Fibroblast of skin of right quadriceps (primary cell): ENCODE data around the gene CD37.
"Not testable (repeated sequence)": the region's sequence is repeated elsewhere in the genome, so short reads cannot be mapped to it uniquely, and the experiment has no call there.

Experiments used
- DNase-seq: peaks from one replicate; pipeline ENCODE4 v3.0.0-alpha.2; 2013

The CD37 gene

GRCh38 chr19:49348305-49349189, 13.3 kb downstream of the CD37 start:
- DNase-seq: no peak

DNA sequence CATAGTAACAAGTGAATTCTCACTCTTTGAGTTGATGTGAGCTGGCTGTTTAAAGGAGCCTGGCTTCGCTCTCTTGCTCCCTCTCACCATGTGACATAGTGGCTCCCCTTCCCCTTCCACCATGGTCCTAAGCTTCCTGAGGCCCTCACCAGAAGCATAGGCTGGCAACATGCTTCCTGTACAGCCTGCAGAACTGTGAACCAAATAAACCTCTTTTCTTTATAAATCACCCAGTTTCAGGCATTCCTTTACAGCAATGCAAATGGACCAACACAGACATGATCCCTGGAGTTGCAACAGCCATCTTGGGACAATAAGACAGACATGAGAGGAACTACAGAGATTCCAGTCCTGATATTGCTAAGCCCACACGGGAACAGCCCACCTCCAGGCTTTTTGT, 14.4 kb downstream of the CD37 start:
- no peak for DNase-seq

DNA sequence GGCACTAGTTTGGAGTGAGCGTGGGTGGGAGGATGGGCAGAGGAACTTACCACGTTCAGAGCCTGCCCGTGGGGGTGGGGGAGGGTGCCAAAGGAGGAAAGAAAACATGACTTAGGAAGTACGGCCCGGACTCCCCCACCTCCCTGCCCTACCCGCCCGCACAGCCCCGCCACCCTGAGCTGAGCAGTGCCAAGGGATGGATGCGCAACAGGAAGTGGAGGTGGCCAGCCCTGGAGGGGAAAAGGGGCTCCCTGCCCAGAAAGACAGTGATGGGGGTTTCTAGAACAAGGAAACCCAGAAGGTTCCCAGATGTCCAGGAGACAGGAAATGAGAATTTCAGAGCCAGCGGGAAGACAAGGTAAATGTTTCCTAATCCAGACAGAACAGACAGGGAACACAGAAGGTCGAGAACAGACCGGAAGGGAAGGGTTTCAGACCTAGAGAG, 20.7 kb downstream of the CD37 start:
- DNase-seq: peak; percentile 39

- DNase-seq: no peak
These were observed 21.2 kb downstream of the CD37 start for GRCh38 chr19:49356382-49356781.

DNA sequence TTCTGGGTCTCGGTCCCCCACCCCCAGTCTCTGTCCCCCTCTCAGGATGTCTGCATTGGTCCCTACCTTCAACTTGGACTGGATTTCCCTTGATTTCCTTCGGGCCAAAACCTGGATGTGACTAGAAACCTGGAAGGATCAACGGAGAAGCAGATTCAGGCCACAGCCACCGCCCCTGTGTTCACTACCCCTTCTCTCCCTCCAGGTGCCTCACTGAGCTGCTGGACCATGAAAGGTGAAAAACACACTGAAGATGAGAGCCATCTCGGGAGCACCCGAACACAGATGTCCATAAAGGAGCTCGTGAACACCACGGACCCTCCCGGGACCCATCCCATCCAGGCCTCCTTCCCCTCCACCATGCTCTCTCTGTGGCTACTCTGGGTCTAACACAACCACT, 22.0 kb downstream of the CD37 start:
- no peak for DNase-seq

DNA sequence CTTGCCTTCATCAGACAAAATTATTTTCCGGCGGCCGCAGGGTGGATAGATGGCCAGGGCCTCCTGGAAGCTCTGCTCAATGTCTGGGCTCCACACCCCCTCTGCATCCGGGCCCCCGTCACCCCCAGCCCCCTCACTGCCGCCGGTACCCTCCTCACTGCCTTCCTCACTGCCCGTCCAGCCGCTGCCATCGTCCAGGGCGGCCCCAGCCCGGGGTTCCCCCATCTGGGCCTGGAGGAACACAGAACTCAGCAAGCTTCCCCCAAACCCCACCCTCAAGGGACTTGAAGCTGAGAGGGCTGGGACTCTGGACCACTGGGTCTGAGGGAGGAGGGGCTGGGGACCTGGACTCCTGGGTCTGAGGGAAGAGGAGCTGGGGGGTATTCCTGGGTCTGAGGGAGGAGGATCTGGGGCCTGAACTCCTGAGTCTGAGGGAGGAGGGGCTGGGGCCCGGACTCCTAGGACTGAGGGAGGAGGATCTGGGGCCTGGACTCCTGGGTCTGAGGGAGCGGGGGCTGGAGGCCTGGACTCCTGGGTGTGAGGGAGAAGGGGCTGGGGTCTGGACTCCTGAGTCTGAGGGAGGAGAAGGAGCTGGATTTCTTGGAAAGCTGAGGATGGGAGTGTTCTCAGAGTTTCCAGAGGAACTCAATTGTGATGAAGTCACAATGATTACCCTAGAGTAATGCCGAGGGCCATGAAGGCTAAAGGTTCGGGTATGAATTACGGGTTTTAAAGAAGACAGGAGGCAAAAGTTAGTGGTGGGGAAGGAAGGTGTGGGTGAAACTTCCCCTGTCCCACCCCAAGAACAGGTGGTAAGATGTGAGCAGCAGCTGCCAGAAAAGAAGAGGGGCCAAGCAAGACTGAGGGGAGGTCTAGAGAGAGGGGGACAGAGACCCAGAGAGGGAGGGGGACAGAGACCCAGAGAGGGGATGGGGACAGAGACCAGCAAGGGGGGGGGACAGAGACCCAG, 24.9 kb downstream of the CD37 start:
- no peak for DNase-seq

- peak; percentile 94 for DNase-seq
These were observed 26.3 kb downstream of the CD37 start for GRCh38 chr19:49361438-49362047.

DNA sequence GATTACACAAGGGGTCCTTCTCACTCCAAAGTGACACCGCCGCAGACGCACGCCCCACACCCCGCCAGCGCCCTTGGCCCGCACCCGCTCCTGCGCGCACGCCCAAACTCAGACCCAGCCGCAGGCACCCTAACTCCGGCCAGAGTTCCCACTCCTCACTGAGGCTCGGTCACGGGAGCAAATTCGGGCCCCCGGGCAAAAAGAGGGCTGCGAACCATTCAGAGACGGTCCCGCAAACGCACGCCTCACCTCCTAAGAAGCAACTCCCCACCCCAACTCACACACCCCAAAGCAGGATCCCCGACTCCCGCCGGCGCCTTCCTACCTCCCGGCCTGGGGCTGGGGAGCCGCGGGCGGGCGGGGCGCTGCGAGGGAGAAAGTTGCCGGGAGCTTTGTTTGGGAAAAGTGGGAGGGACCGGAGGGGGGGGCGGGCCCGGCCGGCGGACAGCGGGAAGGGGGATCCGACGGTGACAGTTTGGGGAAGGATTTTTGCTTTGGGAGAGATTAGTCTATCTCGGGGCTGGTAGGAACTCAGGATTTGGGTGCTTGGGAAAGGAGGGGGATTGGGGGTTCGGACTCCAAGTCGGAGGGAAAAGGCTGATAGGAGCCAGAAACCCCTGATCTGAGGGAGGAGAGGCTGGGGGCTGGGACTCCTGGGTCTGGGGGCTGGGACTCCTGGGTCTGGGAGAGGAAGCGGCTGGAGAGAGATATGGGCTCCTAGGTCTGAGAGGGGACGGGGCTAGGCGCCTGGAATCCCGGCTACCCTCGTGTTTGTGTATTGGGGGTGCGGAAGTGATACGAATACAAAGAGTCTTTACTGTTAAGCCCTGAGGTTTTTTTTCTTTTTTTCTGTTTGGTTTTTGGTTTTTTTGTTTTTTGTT, 27.1 kb downstream of the CD37 start, which contains the start of gene TEAD2:
TSS of gene TEAD2 (minus strand) at position 369 of the 881 bp plus-strand sequence. CDS start 2,341 bp downstream, outside the sequence.
- peak; percentile 77 for DNase-seq

GRCh38 chr19:49362929-49363267, 27.7 kb downstream of the CD37 start:
- DNase-seq: peak; percentile 49

- DNase-seq: peak; percentile 99
These were observed 28.3 kb downstream of the CD37 start, which contains the start of gene DKKL1 for GRCh38 chr19:49363268-49364082. DKKL1 (plus strand) TSS chr19:49363877; CDS start chr19:49363999, 122 bp downstream.

- DNase-seq: no peak
These were observed 29.0 kb downstream of the CD37 start for GRCh38 chr19:49364083-49364737.

DNA sequence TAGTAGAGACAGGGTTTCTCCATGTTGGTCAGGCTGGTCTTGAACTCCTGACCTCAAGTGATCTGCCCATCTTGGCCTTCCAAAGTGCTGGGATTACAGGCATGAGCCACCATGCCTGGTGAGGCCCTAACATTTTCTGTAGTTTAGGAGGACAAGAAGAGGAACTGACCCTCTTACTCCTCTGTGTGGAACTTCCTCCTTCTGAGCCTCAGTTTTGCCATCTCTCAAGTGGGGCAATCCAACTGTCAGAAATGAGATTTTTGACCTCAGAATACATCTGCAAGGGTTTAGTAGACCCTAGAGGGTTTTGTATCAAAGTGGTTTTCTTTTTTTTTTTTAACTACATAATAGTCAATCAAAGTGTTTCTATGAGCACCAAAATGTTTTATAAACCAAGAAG, 30.9 kb downstream of the CD37 start:
- no peak for DNase-seq

- DNase-seq: no peak
These were observed 33.6 kb downstream of the CD37 start for GRCh38 chr19:49368711-49369358.

GRCh38 chr19:49371184-49371583, 36.0 kb downstream of the CD37 start:
- no peak for DNase-seq

DNA sequence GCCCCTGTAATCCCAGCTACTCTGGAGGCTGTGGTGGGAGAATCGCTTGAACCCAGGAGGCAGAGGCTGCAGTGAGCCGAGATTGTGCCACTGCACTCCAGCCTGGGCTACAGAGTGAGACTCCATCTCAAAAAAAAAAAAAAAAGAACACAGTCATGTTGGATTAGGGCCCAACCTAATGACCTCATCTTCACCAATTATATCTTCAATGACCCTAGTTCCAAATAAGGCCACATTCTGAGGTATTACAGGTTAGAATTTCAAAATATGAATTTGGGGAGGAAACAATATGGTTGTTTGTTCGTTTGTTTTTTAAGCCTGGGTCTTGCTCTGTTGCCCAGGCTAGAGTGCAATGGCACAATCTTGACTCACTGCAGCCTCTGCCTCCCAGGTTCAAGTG, 38.0 kb downstream of the CD37 start:
- not testable (repeated sequence) for DNase-seq

- DNase-seq: no peak
These were observed 39.6 kb downstream of the CD37 start for GRCh38 chr19:49374665-49375434.

- DNase-seq: no peak
These were observed 43.3 kb downstream of the CD37 start for GRCh38 chr19:49378512-49378911.

DNA sequence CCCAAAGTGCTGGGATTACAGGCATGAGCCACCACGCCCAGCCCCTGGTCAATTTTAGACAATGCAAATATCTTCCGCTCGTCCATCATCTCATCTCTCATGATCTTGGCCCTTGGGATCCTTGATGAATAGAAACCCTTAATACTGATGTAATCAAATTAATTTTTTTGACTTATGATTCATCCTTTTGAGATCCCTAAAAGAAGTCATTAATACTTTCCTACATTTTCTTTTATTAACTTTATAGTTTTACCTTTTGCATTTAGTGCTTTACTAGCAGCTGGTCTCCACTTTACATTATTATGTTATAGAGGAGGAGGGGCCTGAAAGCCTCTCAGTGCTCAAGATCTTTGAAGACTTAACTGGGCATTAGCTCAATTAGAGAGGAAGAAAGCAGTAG, 45.2 kb downstream of the CD37 start:
- no peak for DNase-seq

DNA sequence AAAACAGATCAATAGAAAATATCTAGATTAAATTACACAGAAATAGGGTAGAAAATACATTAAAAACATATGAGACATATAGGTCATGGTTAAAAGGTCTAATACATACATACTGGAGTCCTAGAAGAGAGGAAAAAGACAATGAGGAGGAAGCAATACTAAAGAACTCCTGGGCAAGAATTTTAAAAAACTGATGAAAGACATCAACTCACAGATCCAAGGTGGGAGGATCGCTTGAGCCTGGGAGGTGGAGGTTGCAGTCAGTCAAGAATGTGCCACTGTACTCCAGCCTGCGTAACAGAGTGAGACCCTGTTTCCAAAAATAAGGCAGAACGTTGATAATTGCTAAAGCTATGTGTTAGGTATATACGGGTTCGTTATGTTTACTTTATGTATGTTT, 47.4 kb downstream of the CD37 start:
- no peak for DNase-seq
